NCI-H2196 treated with DMSO at 0.1 percent for 48 hours (cell line): ENCODE measurements around the gene FAM47C.
"Not testable (repeated sequence)": the region's sequence is repeated elsewhere in the genome, so short reads cannot be mapped to it uniquely, and the experiment has no call there.

Source experiments
- DNase-seq: peaks from one replicate; lab custom pipeline; 2025; ENCODE audit not compliant: unreplicated experiment; lab: John Stamatoyannopoulos, UW

The FAM47C gene

GRCh38 chrX:37008182-37008581 lies at the start of gene FAM47C:
FAM47C (plus strand) TSS chrX:37008366; CDS start chrX:37008411, 45 bp downstream.
- DNase-seq = not testable (repeated sequence)

- DNase-seq = no peak
These were observed 46.6 kb upstream of the FAM47C start for GRCh38 chrX:36961590-36961989.

- DNase-seq = no peak
These were observed 44.9 kb upstream of the FAM47C start for GRCh38 chrX:36963069-36963808.

GRCh38 chrX:36963852-36964251 lies 44.3 kb upstream of the FAM47C start:
- no peak for DNase-seq

- DNase-seq = no peak
These were observed 34.6 kb upstream of the FAM47C start for GRCh38 chrX:36973575-36973974.

GRCh38 chrX:36974911-36975310 lies 33.3 kb upstream of the FAM47C start:
- DNase-seq = no peak

GRCh38 chrX:36978886-36979285 lies 29.3 kb upstream of the FAM47C start:
- DNase-seq = no peak

- no peak for DNase-seq
These were observed 24.3 kb upstream of the FAM47C start for GRCh38 chrX:36983831-36984230.

- DNase-seq = not testable (repeated sequence)
These were observed 22.6 kb upstream of the FAM47C start for GRCh38 chrX:36985416-36986209.

- no peak for DNase-seq
These were observed 21.9 kb upstream of the FAM47C start for GRCh38 chrX:36986231-36986630.

- not testable (repeated sequence) for DNase-seq
These were observed 21.0 kb upstream of the FAM47C start for GRCh38 chrX:36987212-36987611.

- no peak for DNase-seq
These were observed 8.0 kb upstream of the FAM47C start for GRCh38 chrX:37000140-37000539.

- no peak for DNase-seq
These were observed 2.3 kb downstream of the FAM47C start for GRCh38 chrX:37010496-37010895.

- DNase-seq = not testable (repeated sequence)
These were observed 26.1 kb downstream of the FAM47C start for GRCh38 chrX:37034260-37034659.

GRCh38 chrX:37036674-37037220 lies 28.6 kb downstream of the FAM47C start:
- DNase-seq = not testable (repeated sequence)

- not testable (repeated sequence) for DNase-seq
These were observed 30.6 kb downstream of the FAM47C start for GRCh38 chrX:37038814-37039213.

GRCh38 chrX:37042956-37043885 lies 35.1 kb downstream of the FAM47C start:
- DNase-seq = not testable (repeated sequence)

- DNase-seq = no peak
These were observed 39.6 kb downstream of the FAM47C start for GRCh38 chrX:37047776-37048175.

- DNase-seq = not testable (repeated sequence)
These were observed 49.4 kb downstream of the FAM47C start for GRCh38 chrX:37057572-37057971.

- DNase-seq = no peak
These were observed 52.8 kb downstream of the FAM47C start for GRCh38 chrX:37060999-37061398.
